ENCODE measurements around the gene OPCML. TPM values are rescaled to one million over a fixed set of nuclear protein-coding genes. Genes with fewer than 3 reads are reported as not detected.

Gene OPCML
- total RNA-seq, 1 donor from 2014 or later: 4.6 TPM

DNA sequence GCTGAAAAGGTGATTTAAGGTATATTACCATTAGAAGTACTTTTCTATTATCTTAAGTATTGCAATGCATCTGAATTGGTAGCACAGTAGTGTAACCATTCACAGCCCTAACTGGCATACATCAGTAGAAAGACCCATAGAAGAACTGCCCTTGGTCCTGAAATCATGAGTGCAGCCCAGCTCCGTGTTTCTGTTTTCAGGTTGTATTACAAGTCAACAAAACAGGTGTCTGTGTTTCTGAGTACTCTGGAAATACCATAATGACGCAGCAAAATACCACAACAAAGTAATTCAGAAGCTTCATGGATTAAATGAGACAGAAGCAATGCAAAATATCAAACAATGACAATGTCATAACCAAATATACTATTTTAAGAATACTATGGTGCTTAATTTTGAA, 226.3 kb downstream of the OPCML start:
- no peak overlapping the region for H3K27ac Mint-ChIP-seq
- no peak for DNase-seq (ENCODE audit: extremely low spot score, unreplicated experiment)
- TF ChIP-seq, protein P1, sequence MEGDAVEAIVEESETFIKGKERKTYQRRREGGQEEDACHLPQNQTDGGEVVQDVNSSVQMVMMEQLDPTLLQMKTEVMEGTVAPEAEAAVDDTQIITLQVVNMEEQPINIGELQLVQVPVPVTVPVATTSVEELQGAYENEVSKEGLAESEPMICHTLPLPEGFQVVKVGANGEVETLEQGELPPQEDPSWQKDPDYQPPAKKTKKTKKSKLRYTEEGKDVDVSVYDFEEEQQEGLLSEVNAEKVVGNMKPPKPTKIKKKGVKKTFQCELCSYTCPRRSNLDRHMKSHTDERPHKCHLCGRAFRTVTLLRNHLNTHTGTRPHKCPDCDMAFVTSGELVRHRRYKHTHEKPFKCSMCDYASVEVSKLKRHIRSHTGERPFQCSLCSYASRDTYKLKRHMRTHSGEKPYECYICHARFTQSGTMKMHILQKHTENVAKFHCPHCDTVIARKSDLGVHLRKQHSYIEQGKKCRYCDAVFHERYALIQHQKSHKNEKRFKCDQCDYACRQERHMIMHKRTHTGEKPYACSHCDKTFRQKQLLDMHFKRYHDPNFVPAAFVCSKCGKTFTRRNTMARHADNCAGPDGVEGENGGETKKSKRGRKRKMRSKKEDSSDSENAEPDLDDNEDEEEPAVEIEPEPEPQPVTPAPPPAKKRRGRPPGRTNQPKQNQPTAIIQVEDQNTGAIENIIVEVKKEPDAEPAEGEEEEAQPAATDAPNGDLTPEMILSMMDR (conservative IDR thresholded peaks at IDR 0.05): no peak
- peaks cover 10% of the 10 kb centered on the region for H3K27me3 Mint-ChIP-seq
- no peak overlapping the region for H3K4me3 Mint-ChIP-seq
- no peaks in the 10 kb centered on the region for H3K4me1 Mint-ChIP-seq (ENCODE audit: unreplicated experiment)
- H3K9me3 Mint-ChIP-seq: no peaks in the 10 kb centered on the region
- no peaks in the 10 kb centered on the region for H3K36me3 Mint-ChIP-seq

DNA sequence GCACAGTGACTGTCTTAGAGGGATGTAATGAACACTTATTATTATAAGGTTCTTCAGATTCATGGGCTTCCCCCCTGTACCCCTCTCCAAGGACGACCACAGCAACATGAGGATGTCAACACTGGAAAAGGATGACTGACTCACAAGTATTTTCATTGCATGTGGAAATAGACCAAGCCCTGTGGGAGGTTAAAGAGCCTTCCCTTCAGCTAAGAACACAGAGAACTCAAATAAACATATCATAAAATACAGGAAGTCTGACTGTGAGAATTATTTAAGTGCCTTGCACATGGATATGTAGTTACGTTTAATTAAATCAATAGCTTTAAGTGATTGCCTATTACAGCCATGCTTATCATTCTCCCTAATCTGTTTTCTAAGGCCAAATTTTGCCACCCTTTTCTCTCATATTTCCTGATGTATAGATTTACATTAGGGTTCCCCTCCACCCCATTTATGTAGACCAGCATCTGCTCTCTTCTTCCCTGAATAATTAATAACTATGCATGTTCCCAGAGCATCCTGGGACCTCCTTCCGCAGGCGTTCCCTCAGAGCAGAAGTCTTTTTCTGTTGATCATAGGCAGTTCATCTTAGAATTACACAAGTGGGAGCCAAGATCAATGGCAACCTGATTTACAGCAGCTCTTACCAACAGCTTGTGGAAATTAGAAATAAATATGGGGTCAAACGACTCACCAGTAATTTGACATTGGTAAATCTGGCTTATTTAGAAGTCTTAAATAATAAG, 226.9 kb downstream of the OPCML start:
- Mint-ChIP-seq H3K36me3 (no peaks in the 10 kb centered on the region), H3K4me3 (no peak overlapping the region)

DNA sequence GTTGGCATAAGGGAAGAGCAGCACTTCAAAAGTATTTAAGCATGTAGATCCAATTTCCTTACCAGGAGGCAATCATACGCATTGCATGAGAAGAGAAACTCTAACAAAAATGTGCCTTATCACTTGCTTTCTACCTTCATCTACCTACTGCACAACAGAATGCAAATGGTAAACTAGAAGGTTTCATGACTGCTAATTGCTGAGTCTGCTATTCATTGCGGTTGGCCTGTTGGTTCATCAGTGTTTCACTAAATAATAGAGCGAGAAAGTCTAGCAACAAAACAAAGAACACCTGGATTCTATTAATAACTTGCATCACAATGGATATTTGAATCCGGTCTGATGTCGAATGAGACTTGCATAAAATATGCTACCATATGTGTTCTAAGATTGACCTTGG, 229.0 kb downstream of the OPCML start:
- no peak overlapping the region for H3K27ac Mint-ChIP-seq
- no peaks in the 10 kb centered on the region for H3K9me3 Mint-ChIP-seq
- peaks cover 16% of the 10 kb centered on the region for H3K27me3 Mint-ChIP-seq
- no peaks in the 10 kb centered on the region for H3K36me3 Mint-ChIP-seq
- H3K4me1 Mint-ChIP-seq (ENCODE audit: unreplicated experiment): no peaks in the 10 kb centered on the region
- no peak for DNase-seq (ENCODE audit: extremely low spot score, unreplicated experiment)
- TF ChIP-seq, protein P1 (conservative IDR thresholded peaks at IDR 0.05): no peak
- no peak overlapping the region for H3K4me3 Mint-ChIP-seq

More for the DNA sequence above, 226.9 kb downstream of the OPCML start:
- Mint-ChIP-seq H3K27me3 (peaks cover 13% of the 10 kb centered on the region), H3K27ac (no peak overlapping the region), H3K9me3 (no peaks in the 10 kb centered on the region), H3K4me1 (ENCODE audit: unreplicated experiment) (no peaks in the 10 kb centered on the region)
- no peak for DNase-seq (ENCODE audit: extremely low spot score, unreplicated experiment)
- TF ChIP-seq, protein P1 (conservative IDR thresholded peaks at IDR 0.05): no peak

DNA sequence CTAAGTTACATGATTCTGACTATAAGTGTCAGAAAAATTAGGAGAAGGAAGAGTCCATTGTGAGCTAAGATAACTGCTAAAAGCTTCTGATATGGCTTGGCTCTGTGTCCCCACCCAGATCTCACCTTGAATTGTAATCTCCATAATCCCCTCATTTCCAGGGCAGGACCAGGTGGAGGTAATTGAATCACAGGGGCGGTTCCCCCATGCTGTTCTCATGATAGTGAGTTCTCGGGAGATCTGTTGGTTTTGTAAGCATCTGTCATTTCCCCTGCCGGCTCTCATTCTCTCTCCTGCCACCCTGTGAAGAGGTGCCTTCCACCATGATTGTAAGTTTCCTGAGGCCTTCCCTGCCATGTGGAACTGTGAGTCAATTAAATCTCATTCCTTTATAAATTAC, 230.2 kb downstream of the OPCML start:
- Mint-ChIP-seq H3K4me1 (ENCODE audit: unreplicated experiment) (no peaks in the 10 kb centered on the region), H3K4me3 (no peak overlapping the region), H3K9me3 (no peaks in the 10 kb centered on the region), H3K27me3 (peaks cover 20% of the 10 kb centered on the region), H3K27ac (no peak overlapping the region), H3K36me3 (no peaks in the 10 kb centered on the region)
- TF ChIP-seq, protein P1 (conservative IDR thresholded peaks at IDR 0.05): no peak
- no peak for DNase-seq (ENCODE audit: extremely low spot score, unreplicated experiment)

DNA sequence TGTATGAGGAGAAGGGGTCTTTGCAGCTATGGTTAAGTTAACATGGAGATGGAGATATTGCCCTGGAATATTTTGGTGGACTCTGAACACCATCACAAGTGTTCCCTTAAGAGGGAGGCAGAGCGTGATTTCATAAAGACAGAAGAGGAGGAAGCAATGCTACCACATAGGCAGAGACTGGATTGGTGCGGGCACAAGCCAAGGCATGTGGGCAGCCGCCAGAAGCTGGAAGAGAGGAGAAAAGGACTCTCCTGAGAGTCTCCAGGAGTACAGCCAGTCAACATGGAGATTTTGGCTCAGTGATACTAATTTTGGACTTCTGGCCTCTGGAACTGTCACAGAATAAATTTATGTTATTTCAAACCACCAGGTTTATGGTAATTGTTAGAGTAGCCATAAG, 231.6 kb downstream of the OPCML start:
- Mint-ChIP-seq H3K36me3 (no peaks in the 10 kb centered on the region), H3K27me3 (peaks cover 20% of the 10 kb centered on the region), H3K9me3 (no peaks in the 10 kb centered on the region), H3K27ac (no peak overlapping the region), H3K4me3 (no peak overlapping the region), H3K4me1 (ENCODE audit: unreplicated experiment) (no peaks in the 10 kb centered on the region)
- TF ChIP-seq, protein P1 (conservative IDR thresholded peaks at IDR 0.05): no peak
- DNase-seq (ENCODE audit: extremely low spot score, unreplicated experiment): no peak

All from type B pancreatic cell (in vitro differentiated cells).